ENCODE measurements around the gene PPFIBP2. TPM values are rescaled to one million over a fixed set of nuclear protein-coding genes. Genes with fewer than 3 reads are reported as not detected.

PPFIBP2 gene
- total RNA-seq, 1 experiment from 2014 or later = 5.7 TPM

DNA sequence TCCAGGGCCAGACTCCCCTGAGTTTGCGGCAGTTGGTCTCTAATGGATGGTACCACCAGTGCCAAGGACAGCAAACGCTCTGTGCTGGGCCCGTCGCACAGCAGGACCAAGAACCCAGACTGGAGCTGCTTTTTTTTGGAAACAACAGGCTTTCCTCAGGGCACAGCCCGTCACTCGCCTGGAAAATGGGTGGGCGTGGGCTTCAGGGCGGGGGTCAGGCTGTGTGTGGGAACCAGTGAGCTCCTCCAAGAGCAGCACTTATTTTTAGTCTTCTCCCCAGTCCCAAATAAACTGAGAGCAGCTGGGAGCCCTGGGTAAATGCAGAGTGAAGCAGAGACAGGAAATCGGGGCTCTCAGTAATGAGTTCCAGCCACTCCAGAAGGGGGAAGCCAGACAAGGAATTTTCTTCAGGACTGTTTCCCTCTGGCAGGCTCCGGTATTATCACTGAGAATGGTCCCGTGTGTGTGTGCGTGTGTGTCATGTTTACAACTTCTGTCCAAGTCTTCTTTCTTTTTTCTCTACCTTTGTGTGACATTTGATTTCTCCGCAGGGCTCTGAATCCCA is 63.0 kb downstream of the PPFIBP2 start:
- Histone ChIP-seq H3K36me3 (ENCODE audit: insufficient read depth, low read length, poor library complexity, severe bottlenecking) (no peaks in the 10 kb centered on the region), H3K4me1 (ENCODE audit: insufficient read depth, low read length, poor library complexity, severe bottlenecking) (peaks cover 33% of the 10 kb centered on the region), H3K27ac (ENCODE audit: low read depth, low read length, poor library complexity, severe bottlenecking) (peak overlapping the region; percentile 70), H3K9me3 (ENCODE audit: low read depth, low read length, poor library complexity, severe bottlenecking) (no peaks in the 10 kb centered on the region), H3K4me3 (ENCODE audit: low read depth, low read length, poor library complexity, severe bottlenecking) (no peak overlapping the region), H3K27me3 (replicated peaks; ENCODE audit: insufficient read depth, low read depth, low read length, poor library complexity) (no peaks in the 10 kb centered on the region)
- ChIA-PET CTCF (interaction anchor here (0.5 kb wide), 1 partner anchor 18 kb away, joined by 3 read pairs; no protein-coding TSS in a partner anchor), POLR2A (ENCODE audit: low non-redundant PET) (no interaction called here)
- DNase-seq (ENCODE audit: low spot score) = peak; percentile 19
- BruUV-seq (replicated peaks) = no TSS peak
- TF ChIP-seq EZH2 (IDR thresholded peaks at IDR 0.05; ENCODE audit: borderline replicate concordance, low read depth, low read length, poor library complexity, severe bottlenecking) = no peak
- TF ChIP-seq, protein P1, sequence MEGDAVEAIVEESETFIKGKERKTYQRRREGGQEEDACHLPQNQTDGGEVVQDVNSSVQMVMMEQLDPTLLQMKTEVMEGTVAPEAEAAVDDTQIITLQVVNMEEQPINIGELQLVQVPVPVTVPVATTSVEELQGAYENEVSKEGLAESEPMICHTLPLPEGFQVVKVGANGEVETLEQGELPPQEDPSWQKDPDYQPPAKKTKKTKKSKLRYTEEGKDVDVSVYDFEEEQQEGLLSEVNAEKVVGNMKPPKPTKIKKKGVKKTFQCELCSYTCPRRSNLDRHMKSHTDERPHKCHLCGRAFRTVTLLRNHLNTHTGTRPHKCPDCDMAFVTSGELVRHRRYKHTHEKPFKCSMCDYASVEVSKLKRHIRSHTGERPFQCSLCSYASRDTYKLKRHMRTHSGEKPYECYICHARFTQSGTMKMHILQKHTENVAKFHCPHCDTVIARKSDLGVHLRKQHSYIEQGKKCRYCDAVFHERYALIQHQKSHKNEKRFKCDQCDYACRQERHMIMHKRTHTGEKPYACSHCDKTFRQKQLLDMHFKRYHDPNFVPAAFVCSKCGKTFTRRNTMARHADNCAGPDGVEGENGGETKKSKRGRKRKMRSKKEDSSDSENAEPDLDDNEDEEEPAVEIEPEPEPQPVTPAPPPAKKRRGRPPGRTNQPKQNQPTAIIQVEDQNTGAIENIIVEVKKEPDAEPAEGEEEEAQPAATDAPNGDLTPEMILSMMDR (conservative IDR thresholded peaks at IDR 0.05; ENCODE audit: low read depth, low read length) = no peak
- intact Hi-C loops (cut with micrococcal nuclease; ENCODE audit: unreplicated experiment) = loop anchor here (10.0 kb wide), 1 partner anchor 222 kb away; no protein-coding TSS in a partner anchor

- Histone ChIP-seq H3K4me3 (ENCODE audit: low read depth, low read length, poor library complexity, severe bottlenecking) (peak overlapping the region; percentile 10), H3K27me3 (replicated peaks; ENCODE audit: insufficient read depth, low read depth, low read length, poor library complexity) (no peaks in the 10 kb centered on the region), H3K27ac (ENCODE audit: low read depth, low read length, poor library complexity, severe bottlenecking) (peak overlapping the region; percentile 70)
These were observed 63.7 kb downstream of the PPFIBP2 start for GRCh38 chr11:7577291-7578190.

More at GRCh38 chr11:7577291-7578190, 63.7 kb downstream of the PPFIBP2 start:
- ChIA-PET POLR2A (ENCODE audit: low non-redundant PET) (no interaction called here), CTCF (interaction anchor here (0.5 to 1.2 kb wide), 2 partner anchors 17 to 80 kb away, joined by 3 to 4 read pairs; no protein-coding TSS in a partner anchor)
- DNase-seq (ENCODE audit: low spot score) = peak; percentile 76
- TF ChIP-seq EZH2 (IDR thresholded peaks at IDR 0.05; ENCODE audit: borderline replicate concordance, low read depth, low read length, poor library complexity, severe bottlenecking) = no peak
- TF ChIP-seq, protein P1 (conservative IDR thresholded peaks at IDR 0.05; ENCODE audit: low read depth, low read length) = no peak
- peaks cover 26% of the 10 kb centered on the region for H3K4me1 ChIP-seq (ENCODE audit: insufficient read depth, low read length, poor library complexity, severe bottlenecking)
- intact Hi-C loops (cut with micrococcal nuclease; ENCODE audit: unreplicated experiment) = loop anchor here (10.0 kb wide), 1 partner anchor 223 kb away; no protein-coding TSS in a partner anchor
- H3K36me3 ChIP-seq (ENCODE audit: insufficient read depth, low read length, poor library complexity, severe bottlenecking) = no peaks in the 10 kb centered on the region
- no TSS peak for BruUV-seq (replicated peaks)
- no peaks in the 10 kb centered on the region for H3K9me3 ChIP-seq (ENCODE audit: low read depth, low read length, poor library complexity, severe bottlenecking)
